Caco-2 (cell line): Measurements from ENCODE around the gene ATP2C2. TPM values are rescaled to one million over a fixed set of nuclear protein-coding genes. Genes with fewer than 3 reads are reported as not detected.

Experiments
- BruUV-seq: library from RNA; stranded (reverse); fragments of 400-500 nt; replicated peaks from 2 replicates; lab custom pipeline; 2021; lab: Mats Ljungman, UMichigan
- CTCF ChIA-PET: fragments of 300-600 bp; sonication (Branson Sonifier 250); formaldehyde crosslinking; loops from one replicate; lab custom pipeline; 2022; ENCODE audit warnings: antibody characterized with exemption; lab: Charles Lee
- POLR2A ChIA-PET: fragments of 300-600 bp; sonication (Branson Sonifier 250); formaldehyde crosslinking; loops from one replicate; lab custom pipeline; 2022; ENCODE audit warnings: antibody characterized with exemption; lab: Charles Lee
- DNase-seq, 2 experiments: peaks; one replicate each; pipeline versions ENCODE4 v3.0.0 to v3.0.0-alpha.2; 2020 to 2022
- H3K27me3 ChIP-seq: replicated peaks from 2 replicates; pipeline ENCODE4 v1.6.0; 2011; ENCODE audit warnings: low read length; ENCODE audit not compliant: control insufficient read depth, insufficient read depth
- H3K36me3 ChIP-seq: 2 replicates; pipeline ENCODE4 v1.5.1; 2011; ENCODE audit warnings: low read length; ENCODE audit not compliant: control insufficient read depth, insufficient read depth
- H3K4me1 ChIP-seq: fragments of 250-450 bp; sonication (Bioruptor Pico); 2 replicates; pipeline ENCODE4 v1.5.1; 2020; ENCODE audit warnings: mild to moderate bottlenecking
- H3K4me3 ChIP-seq: 2 replicates; pipeline ENCODE4 v1.5.1; 2011; ENCODE audit warnings: low read depth, mild to moderate bottlenecking, control low read depth, low read length
- H3K9me3 ChIP-seq: fragments of 250-450 bp; sonication (Bioruptor Pico); 2 replicates; pipeline ENCODE4 v1.5.1; 2020; ENCODE audit warnings: mild to moderate bottlenecking, moderate library complexity
- H3K27ac Mint-ChIP-seq: one replicate; pipeline ENCODE4 v1.8.0; 2022; ENCODE audit warnings: mixed read lengths; ENCODE audit not compliant: unreplicated experiment
- H3K27me3 Mint-ChIP-seq: one replicate; pipeline ENCODE4 v1.8.0; 2022; ENCODE audit warnings: mixed read lengths; ENCODE audit not compliant: insufficient read depth, unreplicated experiment
- H3K36me3 Mint-ChIP-seq: one replicate; pipeline ENCODE4 v1.8.0; 2022; ENCODE audit warnings: mild to moderate bottlenecking, mixed read lengths; ENCODE audit not compliant: insufficient read depth, unreplicated experiment
- H3K4me1 Mint-ChIP-seq: one replicate; pipeline ENCODE4 v1.8.0; 2022; ENCODE audit warnings: low read depth, mixed read lengths; ENCODE audit not compliant: unreplicated experiment
- H3K4me3 Mint-ChIP-seq: one replicate; pipeline ENCODE4 v1.8.0; 2022; ENCODE audit warnings: mild to moderate bottlenecking, moderate library complexity, mixed read lengths; ENCODE audit not compliant: unreplicated experiment
- H3K9me3 Mint-ChIP-seq: one replicate; pipeline ENCODE4 v1.8.0; 2022; ENCODE audit warnings: mixed read lengths; ENCODE audit not compliant: unreplicated experiment
- CTCF ChIP-seq, 2 experiments: fragments of 200-600 bp in 1 of 2; IDR thresholded peaks; 1 replicate in 1 of 2; 2 replicates in 1 of 2; pipeline versions ENCODE4 v1.5.1 to v1.8.0; 2011 to 2022; ENCODE audit warnings: antibody characterized with exemption in 1 of 2, control low read depth in 1 of 2, inconsistent platforms in 1 of 2, low read depth in 1 of 2, low read length in 1 of 2, mild to moderate bottlenecking in 1 of 2, moderate library complexity in 1 of 2; ENCODE audit not compliant: insufficient read depth in 1 of 2, severe bottlenecking in 1 of 2, unreplicated experiment in 1 of 2
- intact Hi-C: fragments of 100-400 bp; cut with micrococcal nuclease; formaldehyde crosslinking; loops from one replicate; pipeline ENCODE4 v1.10.0; 2022; ENCODE audit not compliant: unreplicated experiment
- total RNA-seq: library from RNA; stranded (reverse); gene quantifications from 2 replicates; pipeline ENCODE4 v1.2.3, GENCODE V29; 2022

Gene ATP2C2
- total RNA-seq, 1 experiment from 2014 or later = 47.0 TPM

DNA sequence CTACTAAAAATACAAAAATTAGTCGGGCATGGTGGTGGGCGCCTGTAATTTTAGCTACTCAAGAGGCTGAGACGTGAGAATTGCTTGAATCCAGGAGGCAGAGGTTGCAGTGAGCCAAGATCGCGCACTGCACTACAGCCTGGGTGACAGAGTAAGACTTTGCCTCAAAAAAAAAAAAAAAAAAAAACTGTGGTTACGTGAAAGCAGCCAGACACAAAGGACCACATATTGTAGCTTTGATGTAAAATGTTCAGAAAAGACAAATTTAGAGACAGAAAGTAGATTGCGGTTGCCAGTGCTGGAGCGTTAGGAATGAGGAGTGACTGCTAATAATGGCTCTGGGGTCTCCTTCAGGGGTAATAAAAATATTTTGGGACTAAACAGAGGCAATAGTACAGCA lies 140.2 kb downstream of the ATP2C2 start:
- H3K36me3 ChIP-seq = no peaks in the 10 kb centered on the region
- ChIA-PET CTCF (interaction anchor here (1.0 to 2.0 kb wide), 2 partner anchors 51 to 113 kb away, joined by 3 to 7 read pairs; no protein-coding TSS in a partner anchor), POLR2A (no interaction called here)
- no peaks in the 10 kb centered on the region for H3K27me3 ChIP-seq
- intact Hi-C loops = no loop called here
- H3K27me3 Mint-ChIP-seq = no peaks in the 10 kb centered on the region
- peaks cover 30% of the 10 kb centered on the region for H3K4me1 ChIP-seq
- no peak overlapping the region for H3K27ac Mint-ChIP-seq
- H3K4me1 Mint-ChIP-seq = peaks cover 41% of the 10 kb centered on the region
- BruUV-seq = no TSS peak
- DNase-seq = no peak
- H3K9me3 Mint-ChIP-seq = no peaks in the 10 kb centered on the region
- H3K9me3 ChIP-seq = no peaks in the 10 kb centered on the region
- no peak overlapping the region for H3K4me3 ChIP-seq
- H3K4me3 Mint-ChIP-seq = no peak overlapping the region
- no peak for TF ChIP-seq CTCF (IDR thresholded peaks at IDR 0.05; ENCODE audit: insufficient read depth in 1 of 2, low read depth in 1 of 2, low read length in 1 of 2, severe bottlenecking in 1 of 2, unreplicated experiment in 1 of 2)
- peaks cover 22% of the 10 kb centered on the region for H3K36me3 Mint-ChIP-seq

GRCh38 chr16:84509032-84509950 lies 141.0 kb downstream of the ATP2C2 start:
- peak in 1 of 2 experiments; percentile 37 for DNase-seq
- no peak for TF ChIP-seq CTCF (IDR thresholded peaks at IDR 0.05; ENCODE audit: insufficient read depth in 1 of 2, low read depth in 1 of 2, low read length in 1 of 2, severe bottlenecking in 1 of 2, unreplicated experiment in 1 of 2)
- Mint-ChIP-seq H3K4me1 (peaks cover 41% of the 10 kb centered on the region), H3K27ac (no peak overlapping the region), H3K36me3 (peaks cover 17% of the 10 kb centered on the region), H3K9me3 (no peaks in the 10 kb centered on the region), H3K4me3 (no peak overlapping the region), H3K27me3 (no peaks in the 10 kb centered on the region)
- Histone ChIP-seq H3K27me3 (no peaks in the 10 kb centered on the region), H3K4me1 (peaks cover 30% of the 10 kb centered on the region), H3K9me3 (no peaks in the 10 kb centered on the region), H3K36me3 (no peaks in the 10 kb centered on the region), H3K4me3 (no peak overlapping the region)
- POLR2A ChIA-PET = no interaction called here
- BruUV-seq = no TSS peak
- intact Hi-C loops = no loop called here
- CTCF ChIA-PET = interaction anchor here (0.8 to 2.0 kb wide), 3 partner anchors 50 to 221 kb away, joined by 3 to 7 read pairs (median 4); no protein-coding TSS in a partner anchor

GRCh38 chr16:84511180-84511800 lies 143.0 kb downstream of the ATP2C2 start:
- TF ChIP-seq CTCF (IDR thresholded peaks at IDR 0.05; ENCODE audit: insufficient read depth in 1 of 2, low read depth in 1 of 2, low read length in 1 of 2, severe bottlenecking in 1 of 2, unreplicated experiment in 1 of 2) = peak; percentile 91 to 95
- Histone ChIP-seq H3K4me3 (no peak overlapping the region), H3K9me3 (no peaks in the 10 kb centered on the region), H3K27me3 (no peaks in the 10 kb centered on the region), H3K36me3 (no peaks in the 10 kb centered on the region), H3K4me1 (peaks cover 36% of the 10 kb centered on the region)
- Mint-ChIP-seq H3K36me3 (peaks cover 13% of the 10 kb centered on the region), H3K4me1 (peaks cover 43% of the 10 kb centered on the region), H3K9me3 (no peaks in the 10 kb centered on the region), H3K4me3 (peak overlapping the region; percentile 21), H3K27ac (peak overlapping the region; percentile 56), H3K27me3 (no peaks in the 10 kb centered on the region)
- ChIA-PET CTCF (interaction anchor here (0.6 to 3.4 kb wide), 12 partner anchors 9 to 322 kb away, joined by 3 to 22 read pairs (median 4); no protein-coding TSS in a partner anchor), POLR2A (no interaction called here)
- peak; percentile 78 to 88 for DNase-seq
- intact Hi-C loops = loop anchor here (1.0 kb wide), 6 partner anchors 24 to 215 kb away; partner anchors contain the start of gene COTL1
- no TSS peak for BruUV-seq
